Measurements from ENCODE around the gene TBC1D32.
"Not testable (repeated sequence)": the region's sequence is repeated elsewhere in the genome, so short reads cannot be mapped to it uniquely, and the experiment has no call there.

TBC1D32 gene

DNA sequence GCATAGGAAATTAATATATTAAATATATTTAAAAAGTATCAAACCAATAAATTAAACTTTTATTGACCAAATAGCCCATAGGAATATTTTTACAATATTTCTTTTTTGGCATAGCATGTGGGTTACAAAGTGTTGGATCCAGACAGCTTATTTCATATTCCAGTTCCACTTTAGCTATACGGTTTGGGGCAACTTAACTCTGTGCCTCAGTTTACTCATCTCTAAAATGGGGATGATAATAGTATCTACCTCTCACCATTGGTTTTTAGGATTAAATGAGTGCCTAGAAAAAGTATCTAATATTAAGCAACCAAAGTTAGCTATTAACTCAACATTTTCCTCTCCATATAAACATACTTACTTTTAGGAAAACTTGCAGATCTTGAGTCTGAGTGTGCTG, 243.8 kb downstream of the TBC1D32 start:
- DNase-seq = no peak

DNA sequence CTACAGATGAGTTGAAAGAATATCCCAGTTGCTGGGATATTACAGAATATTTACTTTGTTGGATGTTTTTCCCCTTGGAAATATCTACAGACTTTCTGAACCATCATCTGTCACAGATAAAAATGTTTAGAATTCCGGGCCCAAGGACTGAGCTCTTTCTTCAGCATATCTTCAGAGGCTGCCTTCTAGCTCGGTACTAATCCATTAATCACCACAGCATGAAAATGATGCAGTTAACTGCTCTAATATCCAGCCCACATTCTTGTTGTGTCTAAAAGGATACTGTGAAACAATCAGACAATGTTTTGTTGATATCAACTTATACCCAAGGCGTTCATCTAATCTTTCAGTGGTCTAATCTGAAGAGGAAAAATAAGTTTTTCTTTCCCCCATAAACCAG, 247.4 kb downstream of the TBC1D32 start:
- no peak for DNase-seq

DNA sequence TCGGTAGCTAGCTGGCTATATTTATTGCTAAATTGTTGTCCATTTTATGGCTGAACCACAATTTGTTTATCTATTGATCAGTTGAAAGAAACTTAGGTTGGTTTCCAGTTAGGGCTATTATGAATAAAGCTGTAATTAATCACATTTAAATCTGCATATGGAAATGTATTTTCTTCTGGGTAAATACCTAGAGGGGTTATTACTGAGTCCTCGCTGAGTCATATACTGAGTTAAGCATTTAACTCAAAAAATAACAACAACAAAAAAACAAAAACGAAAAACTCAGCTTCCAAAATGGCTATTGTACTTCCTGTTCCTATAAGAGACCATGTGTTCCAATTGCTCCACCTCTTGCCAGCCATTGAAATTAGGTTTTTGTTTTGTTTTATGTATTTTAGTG, 258.2 kb downstream of the TBC1D32 start:
- no peak for DNase-seq

DNA sequence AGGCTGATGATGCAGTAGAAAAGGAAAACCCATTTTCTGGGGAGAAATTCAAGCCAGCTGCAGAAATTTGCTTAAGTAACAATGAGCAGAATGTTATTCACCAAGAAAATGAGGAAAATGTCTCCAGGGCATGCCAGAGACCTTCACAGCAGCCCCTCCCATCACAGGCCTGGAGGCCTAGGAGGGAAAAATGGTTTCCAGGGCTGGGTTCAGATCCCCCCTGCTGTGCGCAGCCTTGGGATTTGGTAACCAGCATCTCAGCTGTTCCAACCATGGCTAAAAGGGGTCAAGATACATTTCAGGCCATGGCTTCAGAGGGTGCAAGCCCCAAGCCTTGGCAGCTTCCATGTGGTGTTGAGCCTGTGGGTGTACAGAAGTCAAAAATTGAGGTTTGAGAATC, 265.5 kb downstream of the TBC1D32 start:
- not testable (repeated sequence) for DNase-seq

DNA sequence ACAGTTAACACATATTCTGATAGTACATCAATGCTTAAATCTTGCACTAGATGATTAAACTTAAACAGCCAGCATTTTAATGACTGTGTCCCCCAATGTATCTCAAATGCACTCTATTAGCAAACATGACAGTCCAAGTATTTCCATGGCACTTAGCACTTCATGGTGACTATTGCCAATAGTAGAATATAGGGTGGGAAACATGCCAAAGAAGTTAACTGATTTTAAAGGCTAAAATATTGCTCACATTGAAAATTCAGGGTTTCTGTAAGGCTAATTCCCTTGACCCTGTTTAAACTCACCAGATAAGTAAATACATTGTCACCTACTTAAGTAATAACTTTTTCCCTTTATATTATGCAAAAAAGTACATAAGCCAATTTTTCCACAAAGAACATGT, 266.9 kb downstream of the TBC1D32 start:
- DNase-seq = no peak

DNA sequence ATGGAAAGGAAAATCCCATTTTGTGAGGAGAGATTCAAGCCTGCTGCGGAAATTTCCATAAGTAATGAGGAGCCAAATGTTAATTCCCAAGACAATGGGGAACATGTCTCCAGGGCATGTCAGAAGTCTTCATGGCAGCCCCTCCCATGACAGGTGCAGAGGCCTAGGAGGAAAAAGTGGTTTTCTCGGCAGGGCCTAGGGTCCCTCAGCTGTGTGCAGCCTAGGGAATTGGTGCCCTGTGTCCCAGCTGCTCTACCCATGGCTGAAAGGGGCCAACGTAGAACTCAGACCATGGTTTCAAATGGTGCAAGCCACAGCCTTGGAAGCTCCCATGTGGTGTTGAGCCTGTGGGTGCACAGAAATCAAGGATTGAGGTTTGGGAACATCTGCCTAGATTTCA, 269.9 kb downstream of the TBC1D32 start:
- no peak for DNase-seq

DNA sequence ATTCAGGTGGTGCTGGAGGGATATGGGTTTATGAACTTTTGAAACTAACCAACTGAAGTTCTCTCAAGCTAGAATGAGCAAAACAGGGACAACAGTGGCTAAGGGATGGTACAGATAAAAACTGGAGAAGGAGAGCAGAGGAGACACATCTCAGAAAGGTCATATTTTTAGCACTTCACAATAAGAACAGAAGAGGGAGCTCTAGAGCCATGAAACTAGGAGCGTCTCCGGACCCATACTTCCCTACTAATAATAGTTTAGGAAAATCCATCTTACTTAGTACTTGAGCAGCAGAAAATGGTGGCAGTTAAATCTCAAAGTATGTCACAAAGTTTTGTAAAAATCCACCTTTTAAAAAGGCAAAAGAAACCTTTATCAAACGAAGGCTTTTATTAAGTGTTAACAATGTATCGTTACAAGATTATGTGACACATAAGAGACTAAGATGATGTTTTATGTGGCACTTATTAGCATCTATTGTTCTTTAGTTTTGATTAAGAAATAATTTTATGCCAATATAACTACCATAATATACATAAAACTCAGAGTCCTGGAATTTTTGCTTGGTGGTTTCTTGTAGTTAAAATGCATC, 278.6 kb downstream of the TBC1D32 start:
- peak; percentile 43 for DNase-seq

DNA sequence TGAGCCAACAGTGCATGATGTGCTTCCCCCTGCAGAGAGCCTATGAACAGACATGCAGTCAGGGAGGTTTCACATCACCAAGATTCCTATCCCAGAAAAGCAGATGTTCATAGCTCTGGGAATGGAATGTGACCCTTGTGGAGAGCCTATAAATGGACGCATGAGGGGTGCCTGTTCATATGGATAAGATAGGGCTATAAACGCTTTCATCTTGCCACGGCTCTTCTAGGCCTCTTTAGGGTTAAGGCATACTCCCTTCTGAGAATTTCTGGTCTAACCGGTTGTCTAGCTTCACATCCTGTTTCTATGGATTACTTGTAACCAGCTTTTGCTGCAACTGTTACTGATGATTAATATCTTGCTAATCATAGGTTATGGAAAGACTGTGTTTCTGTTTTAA, 285.7 kb downstream of the TBC1D32 start:
- not testable (repeated sequence) for DNase-seq

DNA sequence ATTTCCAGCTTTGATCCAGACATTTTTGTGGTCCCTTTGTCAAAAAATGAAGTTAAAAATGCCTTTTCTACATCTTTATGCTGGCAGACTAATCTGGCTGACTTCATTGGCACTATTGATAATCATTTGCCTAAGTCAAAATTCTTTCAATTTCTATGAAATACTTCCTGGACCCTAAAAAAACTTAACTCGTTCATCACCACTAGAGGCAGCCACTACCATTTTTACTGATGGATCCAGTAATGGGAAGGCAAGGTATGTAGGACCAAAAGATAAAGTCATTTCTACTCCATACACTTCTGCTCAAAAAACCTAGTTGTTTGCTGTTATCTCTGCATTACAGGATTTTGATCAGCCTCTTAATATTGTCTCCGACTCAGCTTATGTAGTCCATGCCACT, 289.4 kb downstream of the TBC1D32 start:
- DNase-seq = not testable (repeated sequence)

DNA sequence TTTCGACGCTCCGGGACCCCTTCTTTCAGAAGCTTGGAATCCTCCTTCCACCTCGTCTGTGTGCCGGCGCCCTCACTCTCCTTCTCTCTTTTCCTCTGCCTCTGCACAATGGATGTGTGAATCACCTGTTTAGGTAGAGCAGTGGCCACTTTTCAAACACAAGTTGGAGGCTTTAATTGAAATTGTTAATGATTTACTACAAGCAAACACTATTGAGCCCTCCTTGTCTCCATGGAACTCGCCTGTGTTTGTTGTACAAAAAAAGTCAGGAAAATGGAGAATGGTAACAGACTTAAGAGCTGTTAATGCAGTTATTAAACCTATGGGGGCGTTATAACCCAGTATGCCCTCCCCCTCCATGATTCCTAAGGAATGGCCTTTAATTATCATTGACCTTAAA, 290.6 kb downstream of the TBC1D32 start:
- not testable (repeated sequence) for DNase-seq

DNA sequence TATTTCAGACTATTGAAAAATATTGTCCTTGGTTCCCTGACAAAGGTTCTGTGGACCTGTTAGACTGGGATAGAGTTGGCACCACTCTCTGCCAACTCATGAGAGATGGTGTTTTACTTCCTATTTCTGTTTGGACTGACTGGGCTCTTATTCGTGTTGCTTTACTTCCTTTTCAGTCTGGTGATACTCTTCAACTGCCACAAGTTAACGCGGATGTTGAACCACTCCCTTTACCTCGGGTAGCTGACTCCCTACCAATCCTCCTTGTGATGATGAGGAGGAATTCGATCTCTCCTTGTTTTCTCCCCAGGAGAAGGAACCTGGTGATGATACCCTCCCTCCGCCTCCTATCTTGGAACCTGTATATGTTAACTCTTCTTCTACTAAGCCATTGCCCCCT, 291.1 kb downstream of the TBC1D32 start:
- DNase-seq = not testable (repeated sequence)

DNA sequence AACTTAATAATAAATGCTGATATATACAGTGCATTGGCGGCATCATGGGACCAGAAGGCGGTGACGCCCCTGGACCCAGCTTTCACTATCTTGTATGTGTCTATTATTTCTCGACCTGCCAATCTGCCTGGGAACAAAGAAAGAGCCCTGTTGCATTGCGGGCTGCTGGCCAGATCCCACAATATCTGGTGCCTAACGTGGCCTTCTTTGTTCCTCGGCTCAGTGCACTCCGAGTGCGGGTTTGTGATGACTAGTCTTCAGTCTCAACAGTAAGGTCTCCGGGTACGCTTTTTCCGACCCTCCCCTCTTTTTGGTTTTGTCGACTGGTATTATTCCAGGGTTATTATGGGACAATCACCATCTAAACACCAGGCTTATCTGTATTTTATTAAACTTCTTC, 291.5 kb downstream of the TBC1D32 start:
- DNase-seq = no peak

DNA sequence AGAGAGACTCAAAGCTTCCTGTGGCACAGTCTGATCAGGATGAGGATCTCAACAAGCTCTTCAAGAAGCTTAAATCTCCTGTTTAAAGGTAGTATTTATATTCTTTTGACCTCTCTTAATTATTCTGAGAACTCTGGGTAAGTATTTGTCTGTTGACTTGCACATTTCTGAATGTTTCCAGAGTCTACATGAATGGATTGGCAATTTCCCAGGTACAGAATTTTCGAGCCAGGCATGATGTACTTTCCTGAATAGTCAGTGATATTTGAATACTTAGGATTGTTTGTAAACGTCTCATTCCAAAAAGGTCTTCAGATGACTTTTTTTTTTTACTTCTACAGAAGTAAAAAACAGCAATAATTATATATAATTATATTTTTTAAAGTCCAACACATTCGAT, 293.4 kb downstream of the TBC1D32 start:
- no peak for DNase-seq

DNA sequence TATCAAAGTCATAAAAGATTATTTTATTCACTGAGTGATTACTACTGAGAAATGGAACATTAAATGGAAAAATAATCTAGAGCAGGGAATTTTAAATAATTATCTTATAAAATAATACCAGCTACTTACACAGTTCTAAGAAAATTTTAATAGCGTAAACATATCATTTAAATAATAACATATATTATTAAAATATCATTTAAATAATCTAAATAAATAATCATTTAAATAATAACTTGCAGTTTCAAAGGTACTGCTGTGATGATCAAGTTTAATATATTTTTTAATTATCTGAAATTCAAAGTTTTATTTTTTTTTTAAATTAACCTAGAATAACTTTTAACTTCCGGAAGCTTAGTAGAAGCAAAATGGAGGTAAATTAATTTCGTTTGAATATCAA, 301.2 kb downstream of the TBC1D32 start:
- no peak for DNase-seq

DNA sequence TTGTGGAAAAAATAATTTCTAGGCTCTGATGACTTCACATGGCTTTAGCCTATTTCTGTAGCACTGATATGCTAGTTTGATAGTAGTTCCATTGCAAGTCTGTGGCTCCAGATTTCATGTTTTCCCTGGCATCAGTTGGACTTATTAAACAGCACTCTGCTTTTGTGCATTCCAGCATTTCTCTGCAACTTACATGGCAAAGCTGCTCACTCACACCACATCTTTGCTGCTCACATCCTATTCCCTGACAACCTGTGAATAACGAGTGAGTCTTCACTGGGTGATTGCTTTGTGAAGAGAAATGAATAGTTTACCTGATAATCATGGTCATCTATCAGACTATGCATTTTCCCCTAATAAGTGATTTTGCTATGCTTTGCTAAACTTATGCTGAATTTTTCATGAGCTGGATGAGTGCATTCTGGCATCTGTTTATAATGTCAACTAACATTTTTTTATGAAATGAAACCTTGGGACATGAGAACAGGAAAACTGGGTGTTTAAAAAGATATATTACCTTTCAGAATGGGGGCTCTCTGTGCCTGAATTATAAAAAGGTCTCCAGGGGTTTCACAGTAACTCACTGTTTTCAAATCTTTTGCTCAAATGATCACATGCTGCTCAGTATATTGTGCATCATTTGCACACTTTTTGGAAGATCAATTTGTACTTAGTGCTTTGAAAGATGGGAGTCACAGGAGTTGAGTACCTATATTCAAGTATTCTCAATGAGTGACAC, 301.8 kb downstream of the TBC1D32 start:
- DNase-seq = no peak

Measured in activated CD4-positive, alpha-beta T cell treated with anti-CD3 and anti-CD28 coated beads, Interleukin-2, amount 50 U/mL, for 16 hours (primary cell).